Activated CD4-positive, alpha-beta T cell treated with anti-CD3 and anti-CD28 coated beads, Interleukin-2, amount 50 U/mL, for 16 hours (primary cell): Measurements from ENCODE around the gene CCDC97.

Source experiments
- DNase-seq: peaks from one replicate; pipeline ENCODE4 v3.0.0-alpha.2; 2020

CCDC97 gene

GRCh38 chr19:41321204-41321599, 11.2 kb downstream of the CCDC97 start:
- DNase-seq, result no peak

- DNase-seq, result no peak
These were observed 11.8 kb downstream of the CCDC97 start for GRCh38 chr19:41321600-41322270.

GRCh38 chr19:41322451-41322850, 12.5 kb downstream of the CCDC97 start:
- no peak for DNase-seq

- no peak for DNase-seq
These were observed 13.1 kb downstream of the CCDC97 start for GRCh38 chr19:41323023-41323422.

- no peak for DNase-seq
These were observed 13.6 kb downstream of the CCDC97 start for GRCh38 chr19:41323430-41324125.

GRCh38 chr19:41324231-41324702, 14.3 kb downstream of the CCDC97 start:
- no peak for DNase-seq

GRCh38 chr19:41324921-41325639, 15.1 kb downstream of the CCDC97 start:
- no peak for DNase-seq

- no peak for DNase-seq
These were observed 15.6 kb downstream of the CCDC97 start for GRCh38 chr19:41325640-41325946.

GRCh38 chr19:41325947-41326706, 16.2 kb downstream of the CCDC97 start:
- peak; percentile 24 for DNase-seq

- DNase-seq, result no peak
These were observed 17.2 kb downstream of the CCDC97 start for GRCh38 chr19:41327076-41327575.

- DNase-seq, result peak; percentile 91
These were observed 17.7 kb downstream of the CCDC97 start for GRCh38 chr19:41327576-41328156.

- peak; percentile 52 for DNase-seq
These were observed 18.3 kb downstream of the CCDC97 start for GRCh38 chr19:41328157-41328841.

- no peak for DNase-seq
These were observed 18.9 kb downstream of the CCDC97 start for GRCh38 chr19:41328842-41329225.

GRCh38 chr19:41330481-41330880, 20.5 kb downstream of the CCDC97 start:
- DNase-seq, result no peak

GRCh38 chr19:41330946-41331678, 21.1 kb downstream of the CCDC97 start:
- DNase-seq, result no peak

- no peak for DNase-seq
These were observed 22.0 kb downstream of the CCDC97 start for GRCh38 chr19:41332000-41332399.

GRCh38 chr19:41332468-41332867, 22.5 kb downstream of the CCDC97 start:
- no peak for DNase-seq

GRCh38 chr19:41334793-41335192, 24.8 kb downstream of the CCDC97 start:
- no peak for DNase-seq

- no peak for DNase-seq
These were observed 25.5 kb downstream of the CCDC97 start for GRCh38 chr19:41335467-41335866.

GRCh38 chr19:41339936-41340335, 30.0 kb downstream of the CCDC97 start:
- DNase-seq, result no peak
